Keratinocyte (primary cell): ENCODE measurements around the gene CRYL1. TPM values are rescaled to one million over a fixed set of nuclear protein-coding genes. Genes with fewer than 3 reads are reported as not detected.

Experiments used
- DNase-seq: peaks from one replicate; pipeline ENCODE4 v3.0.0-alpha.2; 2011; ENCODE audit warnings: low read depth, missing footprints, low spot score
- FAIRE-seq: peaks from 2 replicates; lab custom pipeline; 2011; peaks lifted over from hg19 to GRCh38; lab: Jason Lieb, UNC
- H2AFZ ChIP-seq: 2 replicates; pipeline ENCODE4 v1.6.0; 2012; ENCODE audit warnings: low read length, control low read depth, inconsistent platforms; ENCODE audit not compliant: control insufficient read depth
- H3K27ac ChIP-seq: 2 replicates; pipeline ENCODE4 v1.5.1; 2011; ENCODE audit warnings: low read length; ENCODE audit not compliant: control insufficient read depth, insufficient read depth
- H3K27me3 ChIP-seq: 3 replicates; pipeline ENCODE4 v1.6.0; 2011; ENCODE audit warnings: low read length; ENCODE audit not compliant: control insufficient read depth, insufficient read depth; ENCODE audit errors: extremely low read depth
- H3K36me3 ChIP-seq, 2 experiments: 2 replicates in 1 of 2; 3 replicates in 1 of 2; pipeline ENCODE4 v1.5.1; 2011; ENCODE audit warnings: low read length in 2 of 2, mild to moderate bottlenecking in 1 of 2; ENCODE audit not compliant: control insufficient read depth in 2 of 2, insufficient read depth in 2 of 2; ENCODE audit errors: extremely low read depth in 1 of 2
- H3K4me1 ChIP-seq: 3 replicates; pipeline ENCODE4 v1.5.1; 2011; ENCODE audit warnings: low read length; ENCODE audit not compliant: control insufficient read depth, insufficient read depth; ENCODE audit errors: extremely low read depth
- H3K4me2 ChIP-seq: 3 replicates; pipeline ENCODE4 v1.6.0; 2011; ENCODE audit warnings: low read depth, low read length; ENCODE audit not compliant: control insufficient read depth, insufficient read depth; ENCODE audit errors: extremely low read depth
- H3K4me3 ChIP-seq, 3 experiments: fragments of 200-600 bp in 1 of 3; sonication (generic) in 1 of 3; 2 replicates in 2 of 3; 3 replicates in 1 of 3; pipeline ENCODE4 v1.5.1; 2011 to 2016; ENCODE audit warnings: low read length in 3 of 3, mild to moderate bottlenecking in 3 of 3, control low read depth in 2 of 3, inconsistent platforms in 1 of 3, low read depth in 1 of 3, mixed read lengths in 1 of 3, mixed run types in 1 of 3, moderate library complexity in 1 of 3; ENCODE audit not compliant: control insufficient read depth in 2 of 3, insufficient read depth in 2 of 3; ENCODE audit errors: extremely low read depth in 1 of 3
- H3K79me2 ChIP-seq: 2 replicates; pipeline ENCODE4 v1.6.0; 2012; ENCODE audit warnings: low read length; ENCODE audit not compliant: control insufficient read depth, insufficient read depth
- H3K9ac ChIP-seq: 3 replicates; pipeline ENCODE4 v1.6.0; 2011; ENCODE audit warnings: low read length; ENCODE audit not compliant: control insufficient read depth, insufficient read depth; ENCODE audit errors: extremely low read depth
- H3K9me1 ChIP-seq: 3 replicates; pipeline ENCODE4 v1.6.0; 2011; ENCODE audit warnings: low read length; ENCODE audit not compliant: control insufficient read depth, insufficient read depth; ENCODE audit errors: extremely low read depth
- H3K9me3 ChIP-seq: 2 replicates; pipeline ENCODE4 v1.5.1; 2012; ENCODE audit warnings: low read depth, low read length; ENCODE audit not compliant: control insufficient read depth
- H4K20me1 ChIP-seq: 3 replicates; pipeline ENCODE4 v1.6.0; 2011; ENCODE audit warnings: low read length; ENCODE audit not compliant: control insufficient read depth, insufficient read depth; ENCODE audit errors: extremely low read depth
- EZH2 ChIP-seq: IDR thresholded peaks from one replicate; pipeline ENCODE4 v1.6.1; 2012; ENCODE audit warnings: inconsistent platforms, mild to moderate bottlenecking, low read length, moderate library complexity
- dilution Hi-C: fragments of 300-500 bp; cut with MboI; formaldehyde crosslinking; loops from one replicate; pipeline ENCODE4 v1.7.0; 2020; ENCODE audit warnings: low sequenced_read_pairs; ENCODE audit not compliant: extremely low pct_ligation_motif_present
- polyA plus RNA-seq, 5 experiments: library from polyadenylated mRNA; depleted of rRNA in 3 of 5; stranded (reverse) in 3 of 5; stranded (forward) in 1 of 5; unstranded in 1 of 5; fragments of >200 nt; gene quantifications; 1 replicate in 1 of 5; 2 replicates in 3 of 5; 3 replicates in 1 of 5; pipeline versions ENCODE4 v1.2.1 to v1.2.3, GENCODE V29; 2011 to 2012; ENCODE audit warnings: missing spikeins in 2 of 5, low read depth in 1 of 5, low replicate concordance in 1 of 5
- TF ChIP-seq, protein P1 (sequence below), 3 experiments: IDR thresholded peaks in 1 of 3; conservative IDR thresholded peaks in 1 of 3; optimal IDR thresholded peaks in 1 of 3; 2 replicates in 2 of 3; 3 replicates in 1 of 3; pipeline versions ENCODE3 to v1.5.1; 2011; ENCODE audit warnings: low read length in 3 of 3, mild to moderate bottlenecking in 3 of 3, moderate library complexity in 2 of 3, control low read depth in 1 of 3, inconsistent platforms in 1 of 3; ENCODE audit not compliant: insufficient read depth in 2 of 3; ENCODE audit errors: extremely low read depth in 1 of 3

Gene CRYL1
- polyA plus RNA-seq, 1 donor (not counting 4 experiments of a cell fraction or from before 2014, with no cell fraction given): 27.2 TPM

DNA sequence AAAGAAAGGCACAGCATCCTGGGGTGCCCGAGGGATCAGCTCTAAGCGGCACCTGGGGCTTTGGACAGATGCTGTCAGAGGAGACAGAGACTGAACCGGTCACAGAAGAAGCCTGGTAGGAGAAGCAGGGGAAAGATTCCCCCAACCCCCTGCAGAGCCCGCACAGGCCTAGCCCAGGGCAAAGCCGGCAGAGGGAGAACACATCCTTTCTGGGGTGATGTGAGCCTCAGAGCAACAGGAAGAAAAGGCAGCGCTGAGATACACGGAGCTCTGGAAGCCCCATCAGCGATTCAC is 101.2 kb downstream of the CRYL1 start:
- no peak overlapping the region for H2AFZ ChIP-seq
- no peak overlapping the region for H3K27ac ChIP-seq

DNA sequence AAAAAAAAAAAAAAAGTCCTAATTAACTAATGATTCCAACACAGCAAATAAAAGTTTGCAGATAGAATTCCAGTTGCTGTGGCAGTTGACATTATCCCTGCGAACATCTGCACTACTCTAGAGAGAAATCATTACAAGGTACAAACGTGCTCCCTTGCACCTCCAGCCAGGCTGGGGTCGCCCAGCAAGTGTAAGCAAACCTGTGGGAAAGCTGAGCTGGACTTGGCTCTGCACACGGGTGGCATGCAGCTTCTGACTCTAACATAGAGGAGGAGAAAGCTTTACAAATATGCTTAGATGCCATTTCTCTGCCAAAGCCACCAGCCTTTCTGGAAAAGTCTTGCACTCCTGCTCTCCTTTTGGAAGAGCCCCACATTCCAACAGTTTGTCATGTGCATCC is 103.3 kb downstream of the CRYL1 start:
- no peak overlapping the region for H3K27ac ChIP-seq
- dilution Hi-C loops: no loop called here
- no peaks in the 10 kb centered on the region for H3K36me3 ChIP-seq
- no peaks in the 10 kb centered on the region for H3K27me3 ChIP-seq
- TF ChIP-seq EZH2: no peak
- TF ChIP-seq, protein P1, sequence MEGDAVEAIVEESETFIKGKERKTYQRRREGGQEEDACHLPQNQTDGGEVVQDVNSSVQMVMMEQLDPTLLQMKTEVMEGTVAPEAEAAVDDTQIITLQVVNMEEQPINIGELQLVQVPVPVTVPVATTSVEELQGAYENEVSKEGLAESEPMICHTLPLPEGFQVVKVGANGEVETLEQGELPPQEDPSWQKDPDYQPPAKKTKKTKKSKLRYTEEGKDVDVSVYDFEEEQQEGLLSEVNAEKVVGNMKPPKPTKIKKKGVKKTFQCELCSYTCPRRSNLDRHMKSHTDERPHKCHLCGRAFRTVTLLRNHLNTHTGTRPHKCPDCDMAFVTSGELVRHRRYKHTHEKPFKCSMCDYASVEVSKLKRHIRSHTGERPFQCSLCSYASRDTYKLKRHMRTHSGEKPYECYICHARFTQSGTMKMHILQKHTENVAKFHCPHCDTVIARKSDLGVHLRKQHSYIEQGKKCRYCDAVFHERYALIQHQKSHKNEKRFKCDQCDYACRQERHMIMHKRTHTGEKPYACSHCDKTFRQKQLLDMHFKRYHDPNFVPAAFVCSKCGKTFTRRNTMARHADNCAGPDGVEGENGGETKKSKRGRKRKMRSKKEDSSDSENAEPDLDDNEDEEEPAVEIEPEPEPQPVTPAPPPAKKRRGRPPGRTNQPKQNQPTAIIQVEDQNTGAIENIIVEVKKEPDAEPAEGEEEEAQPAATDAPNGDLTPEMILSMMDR (optimal IDR thresholded peaks at IDR 0.05 in 1 of 3, IDR thresholded peaks at IDR 0.05 in 1 of 3, conservative IDR thresholded peaks at IDR 0.05 in 1 of 3; ENCODE audit: extremely low read depth in 1 of 3, insufficient read depth in 2 of 3, low read length in 3 of 3): no peak
- H3K4me3 ChIP-seq: no peak overlapping the region
- H4K20me1 ChIP-seq: no peaks in the 10 kb centered on the region
- FAIRE-seq (peak; percentile 13), DNase-seq (no peak)
- no peak overlapping the region for H3K4me2 ChIP-seq
- H3K9me3 ChIP-seq: no peaks in the 10 kb centered on the region
- H3K4me1 ChIP-seq: peaks cover 34% of the 10 kb centered on the region
- H2AFZ ChIP-seq: no peak overlapping the region
- H3K79me2 ChIP-seq: no peaks in the 10 kb centered on the region
- no peaks in the 10 kb centered on the region for H3K9me1 ChIP-seq
- no peak overlapping the region for H3K9ac ChIP-seq

More for the DNA sequence above, 101.2 kb downstream of the CRYL1 start:
- dilution Hi-C loops: no loop called here
- Histone ChIP-seq H3K9ac (no peak overlapping the region), H3K4me2 (no peak overlapping the region), H3K79me2 (no peaks in the 10 kb centered on the region), H3K4me3 (no peak overlapping the region), H3K9me1 (no peaks in the 10 kb centered on the region), H3K9me3 (no peaks in the 10 kb centered on the region), H3K4me1 (peaks cover 47% of the 10 kb centered on the region), H3K27me3 (no peaks in the 10 kb centered on the region), H3K36me3 (no peaks in the 10 kb centered on the region), H4K20me1 (no peaks in the 10 kb centered on the region)
- DNase-seq (no peak), FAIRE-seq (no peak)
- TF ChIP-seq EZH2: no peak
- TF ChIP-seq, protein P1 (optimal IDR thresholded peaks at IDR 0.05 in 1 of 3, IDR thresholded peaks at IDR 0.05 in 1 of 3, conservative IDR thresholded peaks at IDR 0.05 in 1 of 3; ENCODE audit: extremely low read depth in 1 of 3, insufficient read depth in 2 of 3, low read length in 3 of 3): no peak
